ENCODE measurements around the gene ECPAS.
"Not testable (repeated sequence)": the region's sequence is repeated elsewhere in the genome, so short reads cannot be mapped to it uniquely, and the experiment has no call there.

Gene ECPAS

GRCh38 chr9:111407813-111408212 lies 76.4 kb downstream of the ECPAS start:
- Histone ChIP-seq H3K36me3 (ENCODE audit: insufficient read depth, low read depth, low read length) (peaks cover 95% of the 10 kb centered on the region), H3K27ac (ENCODE audit: low read length) (no peak overlapping the region), H3K27me3 (ENCODE audit: insufficient read depth, low read length) (no peaks in the 10 kb centered on the region), H3K4me1 (ENCODE audit: insufficient read depth, low read length) (0 out of 2 replicates have a peak, but pooled peaks cover 4% of the 10 kb centered on the region), H3K9ac (ENCODE audit: low read depth, low read length) (no peak overlapping the region), H3K9me3 (ENCODE audit: insufficient read depth, low read depth, low read length) (peaks cover 11% of the 10 kb centered on the region; the same call in 1 of the 2 replicates), H3K4me3 (ENCODE audit: low read length) (no peak overlapping the region)

GRCh38 chr9:111405701-111406100 lies 78.5 kb downstream of the ECPAS start:
- peaks cover 89% of the 10 kb centered on the region for H3K36me3 ChIP-seq (ENCODE audit: insufficient read depth, low read depth, low read length)
- peaks cover 27% of the 10 kb centered on the region for H3K9me3 ChIP-seq (ENCODE audit: insufficient read depth, low read depth, low read length)
- H3K9ac ChIP-seq (ENCODE audit: low read depth, low read length): no peak overlapping the region
- no peaks in the 10 kb centered on the region for H3K27me3 ChIP-seq (ENCODE audit: insufficient read depth, low read length)
- H3K4me3 ChIP-seq (ENCODE audit: low read length): no peak overlapping the region
- no peak overlapping the region for H3K27ac ChIP-seq (ENCODE audit: low read length)
- H3K4me1 ChIP-seq (ENCODE audit: insufficient read depth, low read length): peaks cover 4% of the 10 kb centered on the region; the same call in 1 of the 2 replicates

GRCh38 chr9:111401486-111401885 lies 82.7 kb downstream of the ECPAS start:
- not testable (repeated sequence) for H3K4me1 ChIP-seq (ENCODE audit: insufficient read depth, low read length); H3K4me3 ChIP-seq (ENCODE audit: low read length); H3K27ac ChIP-seq (ENCODE audit: low read length); H3K9ac ChIP-seq (ENCODE audit: low read depth, low read length); H3K27me3 ChIP-seq (ENCODE audit: insufficient read depth, low read length)
- peaks cover 32% of the 10 kb centered on the region for H3K9me3 ChIP-seq (ENCODE audit: insufficient read depth, low read depth, low read length)
- peaks cover 78% of the 10 kb centered on the region for H3K36me3 ChIP-seq (ENCODE audit: insufficient read depth, low read depth, low read length)

- no peak overlapping the region for H3K9ac ChIP-seq (ENCODE audit: low read depth, low read length)
- peaks cover 29% of the 10 kb centered on the region for H3K9me3 ChIP-seq (ENCODE audit: insufficient read depth, low read depth, low read length)
- H3K4me3 ChIP-seq (ENCODE audit: low read length): no peak overlapping the region
- no peaks in the 10 kb centered on the region for H3K27me3 ChIP-seq (ENCODE audit: insufficient read depth, low read length)
- H3K27ac ChIP-seq (ENCODE audit: low read length): no peak overlapping the region
- peaks cover 5% of the 10 kb centered on the region for H3K4me1 ChIP-seq (ENCODE audit: insufficient read depth, low read length)
- peaks cover 78% of the 10 kb centered on the region for H3K36me3 ChIP-seq (ENCODE audit: insufficient read depth, low read depth, low read length)
Measured at GRCh38 chr9:111400564-111400898, 83.7 kb downstream of the ECPAS start.

- Histone ChIP-seq H3K36me3 (ENCODE audit: insufficient read depth, low read depth, low read length) (peaks cover 78% of the 10 kb centered on the region), H3K4me3 (ENCODE audit: low read length) (no peak overlapping the region), H3K27ac (ENCODE audit: low read length) (no peak overlapping the region), H3K27me3 (ENCODE audit: insufficient read depth, low read length) (no peaks in the 10 kb centered on the region), H3K9ac (ENCODE audit: low read depth, low read length) (no peak overlapping the region), H3K9me3 (ENCODE audit: insufficient read depth, low read depth, low read length) (peaks cover 25% of the 10 kb centered on the region), H3K4me1 (ENCODE audit: insufficient read depth, low read length) (peaks cover 5% of the 10 kb centered on the region)
Measured at GRCh38 chr9:111399772-111400563, 84.2 kb downstream of the ECPAS start.

GRCh38 chr9:111399211-111399739 lies 84.9 kb downstream of the ECPAS start:
- Histone ChIP-seq H3K36me3 (ENCODE audit: insufficient read depth, low read depth, low read length) (peaks cover 78% of the 10 kb centered on the region), H3K27ac (ENCODE audit: low read length) (no peak overlapping the region), H3K4me1 (ENCODE audit: insufficient read depth, low read length) (peaks cover 5% of the 10 kb centered on the region), H3K27me3 (ENCODE audit: insufficient read depth, low read length) (no peaks in the 10 kb centered on the region), H3K4me3 (ENCODE audit: low read length) (no peak overlapping the region), H3K9ac (ENCODE audit: low read depth, low read length) (no peak overlapping the region), H3K9me3 (ENCODE audit: insufficient read depth, low read depth, low read length) (peaks cover 21% of the 10 kb centered on the region)

- Histone ChIP-seq H3K27ac (ENCODE audit: low read length) (no peak overlapping the region), H3K4me1 (ENCODE audit: insufficient read depth, low read length) (no peaks in the 10 kb centered on the region), H3K4me3 (ENCODE audit: low read length) (no peak overlapping the region), H3K36me3 (ENCODE audit: insufficient read depth, low read depth, low read length) (peaks cover 91% of the 10 kb centered on the region), H3K9ac (ENCODE audit: low read depth, low read length) (no peak overlapping the region), H3K9me3 (ENCODE audit: insufficient read depth, low read depth, low read length) (no peaks in the 10 kb centered on the region), H3K27me3 (ENCODE audit: insufficient read depth, low read length) (no peaks in the 10 kb centered on the region)
Measured at GRCh38 chr9:111393971-111394370, 90.2 kb downstream of the ECPAS start.

- Histone ChIP-seq H3K4me1 (ENCODE audit: insufficient read depth, low read length) (no peaks in the 10 kb centered on the region), H3K27me3 (ENCODE audit: insufficient read depth, low read length) (no peaks in the 10 kb centered on the region), H3K9ac (ENCODE audit: low read depth, low read length) (no peak overlapping the region), H3K4me3 (ENCODE audit: low read length) (no peak overlapping the region), H3K9me3 (ENCODE audit: insufficient read depth, low read depth, low read length) (no peaks in the 10 kb centered on the region), H3K27ac (ENCODE audit: low read length) (no peak overlapping the region), H3K36me3 (ENCODE audit: insufficient read depth, low read depth, low read length) (peaks cover 99% of the 10 kb centered on the region)
Measured at GRCh38 chr9:111389406-111389805, 94.8 kb downstream of the ECPAS start.

GRCh38 chr9:111386386-111386785 lies 97.8 kb downstream of the ECPAS start:
- Histone ChIP-seq H3K4me1 (ENCODE audit: insufficient read depth, low read length) (no peaks in the 10 kb centered on the region), H3K9me3 (ENCODE audit: insufficient read depth, low read depth, low read length) (no peaks in the 10 kb centered on the region), H3K36me3 (ENCODE audit: insufficient read depth, low read depth, low read length) (peaks cover 97% of the 10 kb centered on the region), H3K4me3 (ENCODE audit: low read length) (no peak overlapping the region), H3K27me3 (ENCODE audit: insufficient read depth, low read length) (no peaks in the 10 kb centered on the region), H3K27ac (ENCODE audit: low read length) (no peak overlapping the region), H3K9ac (ENCODE audit: low read depth, low read length) (no peak overlapping the region)

GRCh38 chr9:111381006-111381405 lies 103.2 kb downstream of the ECPAS start:
- Histone ChIP-seq H3K9ac (ENCODE audit: low read depth, low read length) (no peak overlapping the region), H3K4me3 (ENCODE audit: low read length) (no peak overlapping the region), H3K36me3 (ENCODE audit: insufficient read depth, low read depth, low read length) (peaks cover 91% of the 10 kb centered on the region), H3K27me3 (ENCODE audit: insufficient read depth, low read length) (no peaks in the 10 kb centered on the region), H3K4me1 (ENCODE audit: insufficient read depth, low read length) (no peaks in the 10 kb centered on the region), H3K9me3 (ENCODE audit: insufficient read depth, low read depth, low read length) (no peaks in the 10 kb centered on the region), H3K27ac (ENCODE audit: low read length) (no peak overlapping the region)

- Histone ChIP-seq H3K4me3 (ENCODE audit: low read length) (no peak overlapping the region), H3K27ac (ENCODE audit: low read length) (no peak overlapping the region), H3K4me1 (ENCODE audit: insufficient read depth, low read length) (no peaks in the 10 kb centered on the region), H3K9me3 (ENCODE audit: insufficient read depth, low read depth, low read length) (no peaks in the 10 kb centered on the region), H3K9ac (ENCODE audit: low read depth, low read length) (no peak overlapping the region), H3K27me3 (ENCODE audit: insufficient read depth, low read length) (no peaks in the 10 kb centered on the region), H3K36me3 (ENCODE audit: insufficient read depth, low read depth, low read length) (peaks cover 91% of the 10 kb centered on the region)
Measured at GRCh38 chr9:111375817-111376564, 108.2 kb downstream of the ECPAS start.

- Histone ChIP-seq H3K4me1 (ENCODE audit: insufficient read depth, low read length) (no peaks in the 10 kb centered on the region), H3K36me3 (ENCODE audit: insufficient read depth, low read depth, low read length) (peaks cover 92% of the 10 kb centered on the region), H3K27me3 (ENCODE audit: insufficient read depth, low read length) (no peaks in the 10 kb centered on the region), H3K4me3 (ENCODE audit: low read length) (no peak overlapping the region), H3K9ac (ENCODE audit: low read depth, low read length) (no peak overlapping the region), H3K27ac (ENCODE audit: low read length) (no peak overlapping the region), H3K9me3 (ENCODE audit: insufficient read depth, low read depth, low read length) (no peaks in the 10 kb centered on the region)
Measured at GRCh38 chr9:111375062-111375461, 109.1 kb downstream of the ECPAS start.

Data from iPS-20b (cell line).